ENCODE data around the gene PFKFB3.

DNA sequence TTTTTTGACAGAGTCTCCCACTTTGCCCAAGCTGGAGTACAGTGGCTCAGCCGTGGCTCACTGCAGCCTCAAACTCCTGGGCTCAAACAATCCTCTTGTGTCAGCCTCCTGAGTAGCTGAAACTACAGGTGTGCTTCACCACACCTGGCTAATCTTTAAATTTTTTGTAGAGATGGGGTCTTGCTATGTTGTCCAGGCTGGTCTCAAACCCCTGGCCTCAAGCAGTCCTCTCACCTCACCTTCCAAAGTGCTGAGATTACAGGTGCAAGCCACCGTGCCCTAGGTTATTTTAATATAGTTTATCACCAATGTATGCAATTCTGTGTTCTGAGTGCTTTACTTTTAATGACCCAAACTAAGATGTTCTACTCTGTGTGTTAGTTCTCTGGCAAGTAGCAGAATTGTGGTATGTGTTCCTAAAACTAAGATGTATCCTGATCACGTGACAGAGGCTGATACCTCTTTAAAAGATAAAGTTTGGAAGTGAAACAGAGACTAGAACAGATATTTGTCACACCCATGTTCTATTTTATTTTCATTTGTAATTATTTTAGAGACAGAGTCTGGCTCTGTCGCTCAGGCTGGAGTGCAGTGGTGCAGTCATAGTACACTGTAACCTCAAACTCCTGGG lies 22.1 kb upstream of the PFKFB3 start:
- TF ChIP-seq, protein P1, sequence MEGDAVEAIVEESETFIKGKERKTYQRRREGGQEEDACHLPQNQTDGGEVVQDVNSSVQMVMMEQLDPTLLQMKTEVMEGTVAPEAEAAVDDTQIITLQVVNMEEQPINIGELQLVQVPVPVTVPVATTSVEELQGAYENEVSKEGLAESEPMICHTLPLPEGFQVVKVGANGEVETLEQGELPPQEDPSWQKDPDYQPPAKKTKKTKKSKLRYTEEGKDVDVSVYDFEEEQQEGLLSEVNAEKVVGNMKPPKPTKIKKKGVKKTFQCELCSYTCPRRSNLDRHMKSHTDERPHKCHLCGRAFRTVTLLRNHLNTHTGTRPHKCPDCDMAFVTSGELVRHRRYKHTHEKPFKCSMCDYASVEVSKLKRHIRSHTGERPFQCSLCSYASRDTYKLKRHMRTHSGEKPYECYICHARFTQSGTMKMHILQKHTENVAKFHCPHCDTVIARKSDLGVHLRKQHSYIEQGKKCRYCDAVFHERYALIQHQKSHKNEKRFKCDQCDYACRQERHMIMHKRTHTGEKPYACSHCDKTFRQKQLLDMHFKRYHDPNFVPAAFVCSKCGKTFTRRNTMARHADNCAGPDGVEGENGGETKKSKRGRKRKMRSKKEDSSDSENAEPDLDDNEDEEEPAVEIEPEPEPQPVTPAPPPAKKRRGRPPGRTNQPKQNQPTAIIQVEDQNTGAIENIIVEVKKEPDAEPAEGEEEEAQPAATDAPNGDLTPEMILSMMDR (IDR thresholded peaks at IDR 0.05; ENCODE audit: insufficient read depth, low read length): no peak
- TF ChIP-seq, protein P2, sequence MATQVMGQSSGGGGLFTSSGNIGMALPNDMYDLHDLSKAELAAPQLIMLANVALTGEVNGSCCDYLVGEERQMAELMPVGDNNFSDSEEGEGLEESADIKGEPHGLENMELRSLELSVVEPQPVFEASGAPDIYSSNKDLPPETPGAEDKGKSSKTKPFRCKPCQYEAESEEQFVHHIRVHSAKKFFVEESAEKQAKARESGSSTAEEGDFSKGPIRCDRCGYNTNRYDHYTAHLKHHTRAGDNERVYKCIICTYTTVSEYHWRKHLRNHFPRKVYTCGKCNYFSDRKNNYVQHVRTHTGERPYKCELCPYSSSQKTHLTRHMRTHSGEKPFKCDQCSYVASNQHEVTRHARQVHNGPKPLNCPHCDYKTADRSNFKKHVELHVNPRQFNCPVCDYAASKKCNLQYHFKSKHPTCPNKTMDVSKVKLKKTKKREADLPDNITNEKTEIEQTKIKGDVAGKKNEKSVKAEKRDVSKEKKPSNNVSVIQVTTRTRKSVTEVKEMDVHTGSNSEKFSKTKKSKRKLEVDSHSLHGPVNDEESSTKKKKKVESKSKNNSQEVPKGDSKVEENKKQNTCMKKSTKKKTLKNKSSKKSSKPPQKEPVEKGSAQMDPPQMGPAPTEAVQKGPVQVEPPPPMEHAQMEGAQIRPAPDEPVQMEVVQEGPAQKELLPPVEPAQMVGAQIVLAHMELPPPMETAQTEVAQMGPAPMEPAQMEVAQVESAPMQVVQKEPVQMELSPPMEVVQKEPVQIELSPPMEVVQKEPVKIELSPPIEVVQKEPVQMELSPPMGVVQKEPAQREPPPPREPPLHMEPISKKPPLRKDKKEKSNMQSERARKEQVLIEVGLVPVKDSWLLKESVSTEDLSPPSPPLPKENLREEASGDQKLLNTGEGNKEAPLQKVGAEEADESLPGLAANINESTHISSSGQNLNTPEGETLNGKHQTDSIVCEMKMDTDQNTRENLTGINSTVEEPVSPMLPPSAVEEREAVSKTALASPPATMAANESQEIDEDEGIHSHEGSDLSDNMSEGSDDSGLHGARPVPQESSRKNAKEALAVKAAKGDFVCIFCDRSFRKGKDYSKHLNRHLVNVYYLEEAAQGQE (IDR thresholded peaks at IDR 0.05; ENCODE audit: insufficient replicate concordance, low read depth): no peak
- no peak for TF ChIP-seq GABPA (IDR thresholded peaks at IDR 0.05; ENCODE audit: low read depth)

Data from HL-60 (cell line).